ENCODE results near the gene C14orf132.

- TF ChIP-seq CTCF (conservative IDR thresholded peaks at IDR 0.05; ENCODE audit: low read length), result peak; percentile 34
- no peak for TF ChIP-seq EZH2phosphoT487 (IDR thresholded peaks at IDR 0.05; ENCODE audit: borderline replicate concordance)
These were observed 12.7 kb downstream of the C14orf132 start for GRCh38 chr14:96051642-96052540.
